ENCODE data around the gene SYTL3. TPM values are rescaled to one million over a fixed set of nuclear protein-coding genes. Genes with fewer than 3 reads are reported as not detected.

SYTL3 gene
- polyA plus RNA-seq, 1 of the 3 experiments (the other 2 are of a cell fraction) = 2.3 TPM

DNA sequence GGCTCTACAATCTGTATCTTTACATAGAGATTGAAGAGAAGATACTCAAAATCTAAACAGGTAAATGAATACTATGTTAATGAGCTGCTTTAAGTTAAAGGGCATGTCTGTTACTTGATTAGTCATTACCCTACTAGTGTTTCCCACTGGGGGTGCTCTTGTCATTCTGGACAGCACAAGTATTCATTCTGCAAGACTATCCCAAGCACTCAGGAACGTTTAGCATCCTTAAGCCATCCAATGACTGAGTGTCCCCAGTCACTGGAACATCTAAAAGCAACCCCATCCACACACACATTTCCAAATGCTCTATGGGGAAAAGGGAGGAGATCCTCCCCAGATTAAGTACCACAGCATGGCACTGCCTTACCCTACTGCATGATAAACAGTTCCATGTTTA, 143.6 kb downstream of the SYTL3 start:
- no peak overlapping the region for H3K4me3 ChIP-seq (ENCODE audit: low read depth in 2 of 2, low read length in 1 of 2)
- peaks cover 92% of the 10 kb centered on the region for H3K79me2 ChIP-seq (ENCODE audit: insufficient read depth)
- H2AFZ ChIP-seq (ENCODE audit: low read depth) = no peak overlapping the region
- H3K9me2 ChIP-seq = no peaks in the 10 kb centered on the region
- no peaks in the 10 kb centered on the region for H3K9me3 ChIP-seq
- peaks cover 40% of the 10 kb centered on the region for H4K20me1 ChIP-seq (ENCODE audit: insufficient read depth)
- H3K27ac ChIP-seq (ENCODE audit: low read depth in 2 of 2, low read length in 1 of 2) = no peak overlapping the region
- ChIA-PET POLR2A (no interaction called here), CTCF (interaction anchor here (1.1 to 1.4 kb wide), 3 partner anchors 87 to 183 kb away, joined by 3 to 5 read pairs (median 3); no protein-coding TSS in a partner anchor)
- no peak overlapping the region for H3K9ac ChIP-seq
- H3K4me1 ChIP-seq (ENCODE audit: control insufficient read depth in 1 of 2, insufficient read depth in 2 of 2, low read depth in 1 of 2, low read length in 1 of 2) = peaks cover 8 to 9% of the 10 kb centered on the region in 2 experiments; a peak in 3 of 4 replicates
- H3K27me3 ChIP-seq (ENCODE audit: insufficient read depth) = no peaks in the 10 kb centered on the region
- WGBS (ENCODE audit: low lambda C conversion rate) = 75% methylated on average over 1 of the region's 1 CpG
- peak; percentile 37 for DNase-seq
- TF ChIP-seq FOXM1 (IDR thresholded peaks at IDR 0.05; ENCODE audit: low read depth) (no peak), IRF3 (IDR thresholded peaks at IDR 0.05; ENCODE audit: low read depth, low read length) (no peak), RXRA (IDR thresholded peaks at IDR 0.05; ENCODE audit: borderline replicate concordance, low read depth) (no peak), JUND (IDR thresholded peaks at IDR 0.05) (no peak), ELF1 (IDR thresholded peaks at IDR 0.05) (no peak), TEAD4 (IDR thresholded peaks at IDR 0.05; ENCODE audit: borderline replicate concordance, insufficient read depth) (no peak), SIN3A (IDR thresholded peaks at IDR 0.05; ENCODE audit: borderline replicate concordance, low read depth, low read length) (no peak), YY1 (IDR thresholded peaks at IDR 0.05; ENCODE audit: low read depth) (no peak), FOXJ3 (CRISPR knock-in tag; IDR thresholded peaks at IDR 0.05) (no peak), EZH2phosphoT487 (IDR thresholded peaks at IDR 0.05; ENCODE audit: borderline replicate concordance, low read depth) (no peak), RAD21 (IDR thresholded peaks at IDR 0.05; ENCODE audit: low read length) (peak; percentile 61), POLR2AphosphoS5 (IDR thresholded peaks at IDR 0.05; ENCODE audit: low read depth, low read length) (no peak), SMC3 (IDR thresholded peaks at IDR 0.05; ENCODE audit: low read depth, low read length) (peak; percentile 21; the same call in 1 of the 2 replicates)
- TF ChIP-seq, protein P1, sequence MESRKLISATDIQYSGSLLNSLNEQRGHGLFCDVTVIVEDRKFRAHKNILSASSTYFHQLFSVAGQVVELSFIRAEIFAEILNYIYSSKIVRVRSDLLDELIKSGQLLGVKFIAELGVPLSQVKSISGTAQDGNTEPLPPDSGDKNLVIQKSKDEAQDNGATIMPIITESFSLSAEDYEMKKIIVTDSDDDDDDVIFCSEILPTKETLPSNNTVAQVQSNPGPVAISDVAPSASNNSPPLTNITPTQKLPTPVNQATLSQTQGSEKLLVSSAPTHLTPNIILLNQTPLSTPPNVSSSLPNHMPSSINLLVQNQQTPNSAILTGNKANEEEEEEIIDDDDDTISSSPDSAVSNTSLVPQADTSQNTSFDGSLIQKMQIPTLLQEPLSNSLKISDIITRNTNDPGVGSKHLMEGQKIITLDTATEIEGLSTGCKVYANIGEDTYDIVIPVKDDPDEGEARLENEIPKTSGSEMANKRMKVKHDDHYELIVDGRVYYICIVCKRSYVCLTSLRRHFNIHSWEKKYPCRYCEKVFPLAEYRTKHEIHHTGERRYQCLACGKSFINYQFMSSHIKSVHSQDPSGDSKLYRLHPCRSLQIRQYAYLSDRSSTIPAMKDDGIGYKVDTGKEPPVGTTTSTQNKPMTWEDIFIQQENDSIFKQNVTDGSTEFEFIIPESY (IDR thresholded peaks at IDR 0.05; ENCODE audit: borderline replicate concordance, low read depth) = no peak
- TF ChIP-seq, protein P2, sequence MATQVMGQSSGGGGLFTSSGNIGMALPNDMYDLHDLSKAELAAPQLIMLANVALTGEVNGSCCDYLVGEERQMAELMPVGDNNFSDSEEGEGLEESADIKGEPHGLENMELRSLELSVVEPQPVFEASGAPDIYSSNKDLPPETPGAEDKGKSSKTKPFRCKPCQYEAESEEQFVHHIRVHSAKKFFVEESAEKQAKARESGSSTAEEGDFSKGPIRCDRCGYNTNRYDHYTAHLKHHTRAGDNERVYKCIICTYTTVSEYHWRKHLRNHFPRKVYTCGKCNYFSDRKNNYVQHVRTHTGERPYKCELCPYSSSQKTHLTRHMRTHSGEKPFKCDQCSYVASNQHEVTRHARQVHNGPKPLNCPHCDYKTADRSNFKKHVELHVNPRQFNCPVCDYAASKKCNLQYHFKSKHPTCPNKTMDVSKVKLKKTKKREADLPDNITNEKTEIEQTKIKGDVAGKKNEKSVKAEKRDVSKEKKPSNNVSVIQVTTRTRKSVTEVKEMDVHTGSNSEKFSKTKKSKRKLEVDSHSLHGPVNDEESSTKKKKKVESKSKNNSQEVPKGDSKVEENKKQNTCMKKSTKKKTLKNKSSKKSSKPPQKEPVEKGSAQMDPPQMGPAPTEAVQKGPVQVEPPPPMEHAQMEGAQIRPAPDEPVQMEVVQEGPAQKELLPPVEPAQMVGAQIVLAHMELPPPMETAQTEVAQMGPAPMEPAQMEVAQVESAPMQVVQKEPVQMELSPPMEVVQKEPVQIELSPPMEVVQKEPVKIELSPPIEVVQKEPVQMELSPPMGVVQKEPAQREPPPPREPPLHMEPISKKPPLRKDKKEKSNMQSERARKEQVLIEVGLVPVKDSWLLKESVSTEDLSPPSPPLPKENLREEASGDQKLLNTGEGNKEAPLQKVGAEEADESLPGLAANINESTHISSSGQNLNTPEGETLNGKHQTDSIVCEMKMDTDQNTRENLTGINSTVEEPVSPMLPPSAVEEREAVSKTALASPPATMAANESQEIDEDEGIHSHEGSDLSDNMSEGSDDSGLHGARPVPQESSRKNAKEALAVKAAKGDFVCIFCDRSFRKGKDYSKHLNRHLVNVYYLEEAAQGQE (IDR thresholded peaks at IDR 0.05; ENCODE audit: low read depth, low read length) = no peak
- TF ChIP-seq, protein P3, sequence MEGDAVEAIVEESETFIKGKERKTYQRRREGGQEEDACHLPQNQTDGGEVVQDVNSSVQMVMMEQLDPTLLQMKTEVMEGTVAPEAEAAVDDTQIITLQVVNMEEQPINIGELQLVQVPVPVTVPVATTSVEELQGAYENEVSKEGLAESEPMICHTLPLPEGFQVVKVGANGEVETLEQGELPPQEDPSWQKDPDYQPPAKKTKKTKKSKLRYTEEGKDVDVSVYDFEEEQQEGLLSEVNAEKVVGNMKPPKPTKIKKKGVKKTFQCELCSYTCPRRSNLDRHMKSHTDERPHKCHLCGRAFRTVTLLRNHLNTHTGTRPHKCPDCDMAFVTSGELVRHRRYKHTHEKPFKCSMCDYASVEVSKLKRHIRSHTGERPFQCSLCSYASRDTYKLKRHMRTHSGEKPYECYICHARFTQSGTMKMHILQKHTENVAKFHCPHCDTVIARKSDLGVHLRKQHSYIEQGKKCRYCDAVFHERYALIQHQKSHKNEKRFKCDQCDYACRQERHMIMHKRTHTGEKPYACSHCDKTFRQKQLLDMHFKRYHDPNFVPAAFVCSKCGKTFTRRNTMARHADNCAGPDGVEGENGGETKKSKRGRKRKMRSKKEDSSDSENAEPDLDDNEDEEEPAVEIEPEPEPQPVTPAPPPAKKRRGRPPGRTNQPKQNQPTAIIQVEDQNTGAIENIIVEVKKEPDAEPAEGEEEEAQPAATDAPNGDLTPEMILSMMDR (IDR thresholded peaks at IDR 0.05) = peak; percentile 62
- no peaks in the 10 kb centered on the region for H3F3A ChIP-seq (replicated peaks; ENCODE audit: insufficient read depth)
- H3K36me3 ChIP-seq (replicated peaks in 1 of 2; ENCODE audit: control insufficient read depth in 1 of 2, insufficient read depth in 2 of 2, low read length in 1 of 2) = peaks cover 0 to 4% of the 10 kb centered on the region in 2 experiments
- no peak overlapping the region for H3K4me2 ChIP-seq
